HUES48 (cell line): ENCODE results near the gene MARCHF6.
"Not testable (repeated sequence)": the region's sequence is repeated elsewhere in the genome, so short reads cannot be mapped to it uniquely, and the experiment has no call there.

Experiments used
- H3K27ac ChIP-seq: one replicate; pipeline ENCODE4 v1.7.0; 2013; ENCODE audit warnings: low read depth, low read length, inconsistent platforms
- H3K27me3 ChIP-seq: 2 replicates; pipeline ENCODE4 v1.6.1; 2013; ENCODE audit warnings: mild to moderate bottlenecking, low read length; ENCODE audit not compliant: control insufficient read depth, insufficient read depth
- H3K36me3 ChIP-seq: 2 replicates; pipeline ENCODE4 v1.6.1; 2013; ENCODE audit warnings: low read length; ENCODE audit not compliant: control insufficient read depth, insufficient read depth
- H3K4me1 ChIP-seq: 2 replicates; pipeline ENCODE4 v1.6.1; 2013; ENCODE audit warnings: mild to moderate bottlenecking, low read length; ENCODE audit not compliant: control insufficient read depth, insufficient read depth
- H3K4me3 ChIP-seq: 2 replicates; pipeline ENCODE4 v1.5.1; 2013; ENCODE audit warnings: mild to moderate bottlenecking, low read depth, low read length
- H3K9ac ChIP-seq: 2 replicates; pipeline ENCODE4 v1.6.1; 2013; ENCODE audit warnings: mild to moderate bottlenecking, low read depth, low read length, moderate library complexity
- H3K9me3 ChIP-seq: 2 replicates; pipeline ENCODE4 v1.6.1; 2013; ENCODE audit warnings: low read length; ENCODE audit not compliant: control insufficient read depth, insufficient read depth

Gene MARCHF6

GRCh38 chr5:10371369-10371768, 17.9 kb downstream of the MARCHF6 start:
- H3K4me1 ChIP-seq, H3K4me3 ChIP-seq, H3K27ac ChIP-seq, H3K9me3 ChIP-seq, H3K9ac ChIP-seq, H3K27me3 ChIP-seq, H3K36me3 ChIP-seq: not testable (repeated sequence)

- H3K27me3 ChIP-seq = no peaks in the 10 kb centered on the region
- no peak overlapping the region for H3K4me3 ChIP-seq
- H3K9ac ChIP-seq = no peak overlapping the region
- no peak overlapping the region for H3K27ac ChIP-seq
- H3K36me3 ChIP-seq = 0 out of 2 replicates have a peak, but pooled peaks cover 5% of the 10 kb centered on the region
- H3K4me1 ChIP-seq = 0 out of 2 replicates have a peak, but pooled peaks cover 9% of the 10 kb centered on the region
- H3K9me3 ChIP-seq = no peaks in the 10 kb centered on the region
Measured at GRCh38 chr5:10372726-10373709, 19.5 kb downstream of the MARCHF6 start.

- H3K9ac ChIP-seq = no peak overlapping the region
- 0 out of 2 replicates have a peak, but pooled peaks cover 9% of the 10 kb centered on the region for H3K4me1 ChIP-seq
- no peaks in the 10 kb centered on the region for H3K9me3 ChIP-seq
- no peak overlapping the region for H3K4me3 ChIP-seq
- peaks cover 17% of the 10 kb centered on the region for H3K36me3 ChIP-seq
- no peak overlapping the region for H3K27ac ChIP-seq
- H3K27me3 ChIP-seq = no peaks in the 10 kb centered on the region
Measured at GRCh38 chr5:10374046-10375022, 20.8 kb downstream of the MARCHF6 start.

- not testable (repeated sequence) for H3K27ac ChIP-seq, H3K4me3 ChIP-seq, H3K9me3 ChIP-seq, H3K4me1 ChIP-seq, H3K9ac ChIP-seq, H3K27me3 ChIP-seq
- H3K36me3 ChIP-seq = peaks cover 17% of the 10 kb centered on the region
Measured at GRCh38 chr5:10375146-10375545, 21.7 kb downstream of the MARCHF6 start.

GRCh38 chr5:10376544-10376943, 23.0 kb downstream of the MARCHF6 start:
- no peaks in the 10 kb centered on the region for H3K4me1 ChIP-seq
- no peaks in the 10 kb centered on the region for H3K27me3 ChIP-seq
- peaks cover 18% of the 10 kb centered on the region for H3K36me3 ChIP-seq
- H3K4me3 ChIP-seq = no peak overlapping the region
- H3K9me3 ChIP-seq = no peaks in the 10 kb centered on the region
- H3K9ac ChIP-seq = no peak overlapping the region
- H3K27ac ChIP-seq = no peak overlapping the region

- Histone ChIP-seq H3K9ac (no peak overlapping the region), H3K27ac (no peak overlapping the region), H3K4me3 (no peak overlapping the region), H3K27me3 (no peaks in the 10 kb centered on the region), H3K4me1 (no peaks in the 10 kb centered on the region), H3K9me3 (no peaks in the 10 kb centered on the region), H3K36me3 (peaks cover 22% of the 10 kb centered on the region)
Measured at GRCh38 chr5:10377081-10377480, 23.6 kb downstream of the MARCHF6 start.

- Histone ChIP-seq H3K4me3 (no peak overlapping the region), H3K36me3 (peaks cover 26% of the 10 kb centered on the region), H3K4me1 (no peaks in the 10 kb centered on the region), H3K27ac (no peak overlapping the region), H3K27me3 (no peaks in the 10 kb centered on the region), H3K9me3 (no peaks in the 10 kb centered on the region), H3K9ac (no peak overlapping the region)
Measured at GRCh38 chr5:10381803-10382202, 28.3 kb downstream of the MARCHF6 start.

GRCh38 chr5:10384483-10384882, 31.0 kb downstream of the MARCHF6 start:
- H3K36me3 ChIP-seq = peaks cover 29% of the 10 kb centered on the region
- no peaks in the 10 kb centered on the region for H3K27me3 ChIP-seq
- no peaks in the 10 kb centered on the region for H3K9me3 ChIP-seq
- H3K4me1 ChIP-seq = no peaks in the 10 kb centered on the region
- H3K9ac ChIP-seq = no peak overlapping the region
- no peak overlapping the region for H3K27ac ChIP-seq
- no peak overlapping the region for H3K4me3 ChIP-seq

GRCh38 chr5:10387690-10388089, 34.2 kb downstream of the MARCHF6 start:
- Histone ChIP-seq H3K36me3 (peaks cover 48% of the 10 kb centered on the region), H3K27me3 (no peaks in the 10 kb centered on the region), H3K4me3 (no peak overlapping the region), H3K9me3 (no peaks in the 10 kb centered on the region), H3K27ac (no peak overlapping the region), H3K4me1 (no peaks in the 10 kb centered on the region), H3K9ac (no peak overlapping the region)

- Histone ChIP-seq H3K27ac (no peak overlapping the region), H3K9ac (no peak overlapping the region), H3K36me3 (peaks cover 76% of the 10 kb centered on the region), H3K27me3 (no peaks in the 10 kb centered on the region), H3K4me3 (no peak overlapping the region), H3K4me1 (no peaks in the 10 kb centered on the region), H3K9me3 (no peaks in the 10 kb centered on the region)
Measured at GRCh38 chr5:10391130-10391529, 37.6 kb downstream of the MARCHF6 start.
